ENCODE data around the gene PFKP.
A peak's percentile ranks its signal among the peaks of the same experiment; 100 is the strongest.

Gene PFKP

DNA sequence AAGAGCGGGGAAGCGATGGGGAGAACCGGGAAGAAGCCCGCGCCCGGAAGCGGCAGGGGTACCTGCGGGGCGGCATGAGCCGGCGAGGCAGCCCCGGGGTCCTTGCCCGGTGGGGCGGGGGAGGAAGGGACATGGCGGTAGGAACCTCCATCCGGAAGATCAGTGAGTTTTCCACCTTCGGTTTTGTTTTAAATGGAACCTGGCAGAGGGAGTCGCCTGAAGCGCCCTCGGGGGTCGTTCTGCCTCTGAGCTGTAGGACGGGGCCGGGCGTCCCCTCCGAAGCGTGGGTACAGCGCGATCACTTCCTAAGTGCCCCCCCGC is 471 bp downstream of the PFKP start:
- Mint-ChIP-seq H3K27me3 (no peaks in the 10 kb centered on the region), H3K4me3 (peak overlapping the region; percentile 93), H3K9me3 (no peaks in the 10 kb centered on the region), H3K36me3 (ENCODE audit: insufficient read depth) (peaks cover 8% of the 10 kb centered on the region), H3K27ac (ENCODE audit: low read depth) (peak overlapping the region; percentile 73), H3K4me1 (peaks cover 28% of the 10 kb centered on the region)
- ATAC-seq (replicated peaks; ENCODE audit: extremely low read depth, poor library complexity, severe bottlenecking) (peak; percentile 8), DNase-seq (ENCODE audit: low spot score in 2 of 2) (no peak)

DNA sequence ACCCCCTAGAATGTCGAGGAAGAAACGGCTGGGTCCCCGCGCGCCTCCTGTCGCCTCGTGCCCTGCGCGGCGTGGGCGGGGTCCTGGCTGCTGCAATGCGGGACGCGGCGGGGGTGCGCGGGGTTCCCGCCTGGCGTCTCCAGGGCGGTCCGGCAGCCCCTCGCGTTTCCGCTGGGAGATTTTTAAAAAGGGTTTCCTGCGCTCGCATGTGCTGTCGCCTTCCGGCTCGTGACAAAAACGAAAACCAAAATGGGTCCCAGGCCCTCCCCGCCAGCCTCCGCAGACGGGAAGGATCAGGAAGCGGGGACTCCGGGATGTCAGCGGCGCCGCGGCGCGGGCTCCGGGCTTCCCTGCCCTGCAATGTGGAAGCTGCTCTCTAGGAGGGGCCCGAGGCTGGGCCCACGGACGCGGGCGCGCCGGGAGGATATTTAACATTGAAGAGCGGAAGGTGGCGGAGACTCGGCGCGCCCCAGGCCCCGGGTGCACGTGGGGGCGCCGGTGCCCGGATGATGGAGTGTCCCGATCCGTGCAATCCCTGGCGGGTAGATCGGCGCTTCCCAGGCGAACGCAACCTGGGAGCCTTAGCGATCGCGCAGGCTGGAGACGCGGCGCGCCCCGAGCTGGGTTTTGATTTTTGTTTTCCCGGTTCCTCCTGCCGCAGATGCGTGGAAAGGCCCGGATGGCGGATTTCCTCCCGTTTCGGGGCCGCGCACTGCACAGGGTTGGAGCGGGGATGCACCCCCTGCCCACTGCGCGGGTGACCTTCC is 1.0 kb downstream of the PFKP start:
- peaks cover 8% of the 10 kb centered on the region for H3K36me3 Mint-ChIP-seq (ENCODE audit: insufficient read depth)
- DNase-seq (ENCODE audit: low spot score in 2 of 2) (peak in 1 of 2 donors; percentile 28), ATAC-seq (replicated peaks; ENCODE audit: extremely low read depth, poor library complexity, severe bottlenecking) (peak; percentile 54)
- peak overlapping the region; percentile 73 for H3K27ac Mint-ChIP-seq (ENCODE audit: low read depth)
- peaks cover 32% of the 10 kb centered on the region for H3K4me1 Mint-ChIP-seq
- H3K4me3 Mint-ChIP-seq, result peak overlapping the region; percentile 93
- no peaks in the 10 kb centered on the region for H3K9me3 Mint-ChIP-seq
- no peaks in the 10 kb centered on the region for H3K27me3 Mint-ChIP-seq

DNA sequence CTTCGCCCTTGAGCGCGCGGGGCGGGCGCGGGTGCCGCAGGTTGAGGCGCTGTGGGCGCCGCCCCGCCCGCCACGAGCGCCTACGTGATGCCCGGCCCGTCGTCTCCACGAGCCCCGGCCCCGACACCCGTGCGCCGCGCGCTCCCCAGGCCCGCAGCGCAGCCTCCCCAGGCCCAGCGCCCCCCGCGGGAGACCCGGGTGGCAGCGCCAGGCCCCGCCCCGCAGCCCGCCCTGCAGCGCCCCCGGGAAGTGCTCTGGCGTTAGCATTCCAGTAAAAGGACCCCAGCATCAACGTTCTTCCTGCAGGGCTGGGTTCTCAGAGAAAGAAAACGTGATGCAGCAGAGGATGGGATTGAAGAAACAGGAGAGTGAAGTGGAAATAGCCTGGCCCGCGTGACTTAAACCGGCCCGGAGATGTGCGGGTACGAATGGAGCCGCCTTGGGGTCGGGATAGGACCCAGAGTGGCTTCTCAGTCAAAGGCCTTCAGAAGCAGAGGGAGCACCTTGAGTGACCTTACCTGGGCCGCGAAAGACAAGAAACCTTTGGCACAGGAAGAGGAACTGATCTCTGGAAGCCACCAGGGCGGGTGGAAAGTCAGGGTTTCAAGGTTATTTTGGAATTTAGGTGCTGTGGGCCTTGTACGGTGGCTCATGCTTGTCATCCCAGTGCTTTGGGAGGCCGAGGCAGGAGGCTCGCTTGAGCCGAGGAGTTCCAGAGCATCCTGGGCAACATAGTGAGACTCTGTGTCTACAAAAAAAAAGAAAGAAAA is 1.8 kb downstream of the PFKP start:
- Mint-ChIP-seq H3K27ac (ENCODE audit: low read depth) (peak overlapping the region; percentile 25), H3K4me1 (peaks cover 40% of the 10 kb centered on the region), H3K9me3 (no peaks in the 10 kb centered on the region), H3K27me3 (no peaks in the 10 kb centered on the region), H3K36me3 (ENCODE audit: insufficient read depth) (peaks cover 8% of the 10 kb centered on the region), H3K4me3 (peak overlapping the region; percentile 93)
- no peak for DNase-seq (ENCODE audit: low spot score in 2 of 2)
- peak; percentile 9 for ATAC-seq (replicated peaks; ENCODE audit: extremely low read depth, poor library complexity, severe bottlenecking)

DNA sequence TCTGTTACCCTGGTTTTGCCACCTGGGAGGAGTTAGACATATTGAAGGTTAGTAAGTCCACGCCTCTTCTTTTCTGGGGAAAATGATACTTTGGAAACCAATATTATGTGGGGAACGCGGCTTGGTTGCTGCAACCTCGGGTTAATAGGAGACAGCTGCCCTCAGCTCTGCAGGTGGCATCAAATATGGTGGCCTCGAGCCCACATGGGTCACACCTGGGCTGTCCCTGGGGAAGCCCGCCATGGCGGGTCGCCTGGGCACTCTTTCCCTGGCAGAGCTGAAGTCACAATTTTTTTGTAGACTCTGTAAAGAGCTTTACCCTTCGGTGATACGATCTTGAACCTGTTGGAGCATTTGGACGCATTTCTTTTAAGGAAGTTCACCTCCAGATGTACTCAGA is 2.5 kb downstream of the PFKP start:
- ATAC-seq (replicated peaks; ENCODE audit: extremely low read depth, poor library complexity, severe bottlenecking), result no peak
- Mint-ChIP-seq H3K4me3 (peak overlapping the region; percentile 93), H3K9me3 (no peaks in the 10 kb centered on the region), H3K27me3 (no peaks in the 10 kb centered on the region), H3K27ac (ENCODE audit: low read depth) (no peak overlapping the region), H3K36me3 (ENCODE audit: insufficient read depth) (peaks cover 8% of the 10 kb centered on the region), H3K4me1 (peaks cover 47% of the 10 kb centered on the region)
- DNase-seq (ENCODE audit: low spot score in 2 of 2), result no peak

DNA sequence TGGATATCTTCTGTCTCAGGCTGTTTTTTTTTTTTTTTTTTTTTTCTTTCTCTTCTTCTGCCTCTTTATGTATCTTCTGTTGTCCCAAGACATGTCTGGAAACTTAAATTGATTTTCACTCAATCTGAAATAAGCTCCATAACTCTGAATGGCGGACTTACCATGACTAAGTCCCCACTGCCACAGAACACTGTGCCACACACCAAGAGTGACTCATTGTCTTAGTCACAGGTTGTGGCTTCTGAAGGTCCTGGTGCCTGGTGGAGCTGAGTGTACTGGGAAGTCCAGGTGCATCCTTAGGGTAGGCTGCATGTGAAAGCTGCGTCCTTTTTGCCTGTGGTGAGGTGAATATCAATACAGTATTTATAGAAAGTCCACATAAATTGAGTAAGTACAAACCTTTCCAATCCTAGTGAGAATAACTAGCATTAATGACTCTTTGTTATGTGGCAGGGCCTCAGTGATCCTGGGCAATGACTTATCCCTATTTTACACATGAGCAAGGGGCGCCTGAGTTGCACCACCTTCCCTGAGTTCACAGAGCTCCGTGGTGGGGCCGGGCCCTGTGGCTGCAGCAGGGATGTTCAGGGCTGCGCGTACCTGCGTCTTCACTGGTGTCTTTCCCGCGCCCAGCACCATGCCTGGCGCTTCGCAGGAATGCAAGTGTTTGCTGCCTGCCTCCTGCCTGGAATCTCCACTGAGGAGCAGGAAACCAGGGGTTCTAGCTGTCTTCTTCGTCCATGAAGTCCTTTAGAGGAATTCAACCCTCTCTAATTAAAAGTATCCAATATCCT is 4.3 kb downstream of the PFKP start:
- peaks cover 8% of the 10 kb centered on the region for H3K36me3 Mint-ChIP-seq (ENCODE audit: insufficient read depth)
- H3K4me1 Mint-ChIP-seq, result peaks cover 57% of the 10 kb centered on the region
- no peaks in the 10 kb centered on the region for H3K27me3 Mint-ChIP-seq
- no peaks in the 10 kb centered on the region for H3K9me3 Mint-ChIP-seq
- no peak for DNase-seq (ENCODE audit: low spot score in 2 of 2)
- no peak for ATAC-seq (replicated peaks; ENCODE audit: extremely low read depth, poor library complexity, severe bottlenecking)
- H3K27ac Mint-ChIP-seq (ENCODE audit: low read depth), result peak overlapping the region; percentile 19
- H3K4me3 Mint-ChIP-seq, result no peak overlapping the region

DNA sequence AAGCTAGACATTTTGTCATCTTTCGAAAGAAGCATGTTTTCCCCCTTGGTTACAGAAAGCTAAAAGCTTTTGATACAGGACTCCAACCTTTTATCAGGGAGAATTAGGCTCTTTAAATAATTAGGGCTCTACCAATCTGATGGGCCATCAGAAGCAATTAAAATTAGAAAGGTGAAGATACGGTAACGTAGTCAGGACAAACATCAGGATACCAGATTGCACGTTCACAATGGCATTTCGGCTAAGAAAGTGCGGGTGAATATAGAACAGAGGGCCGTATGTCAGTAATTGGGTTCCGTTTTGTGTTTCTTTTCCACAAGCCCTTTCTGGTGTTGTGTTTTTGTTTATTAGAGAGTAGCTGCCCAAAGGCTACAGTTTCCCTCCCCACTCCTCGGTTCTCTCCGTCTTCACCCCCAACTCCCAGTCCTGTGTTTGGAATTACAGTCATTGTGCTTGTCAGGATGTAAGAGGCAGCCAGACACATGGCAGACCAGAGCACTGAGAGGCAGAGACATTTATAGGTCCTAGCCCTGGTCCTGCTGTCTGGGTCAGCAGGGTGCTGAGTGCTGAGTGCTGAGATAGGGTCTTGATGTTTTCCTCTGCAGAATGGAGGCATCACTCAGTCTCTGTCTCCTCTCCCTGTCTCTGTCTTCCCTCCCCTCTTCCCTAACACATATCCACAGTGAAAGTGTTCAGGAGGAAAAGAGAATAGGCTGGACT is 5.5 kb downstream of the PFKP start:
- Mint-ChIP-seq H3K4me1 (peaks cover 62% of the 10 kb centered on the region), H3K4me3 (no peak overlapping the region), H3K27me3 (no peaks in the 10 kb centered on the region), H3K9me3 (no peaks in the 10 kb centered on the region), H3K27ac (ENCODE audit: low read depth) (no peak overlapping the region), H3K36me3 (ENCODE audit: insufficient read depth) (peaks cover 8% of the 10 kb centered on the region)
- DNase-seq (ENCODE audit: low spot score in 2 of 2) (no peak), ATAC-seq (replicated peaks; ENCODE audit: extremely low read depth, poor library complexity, severe bottlenecking) (no peak)

DNA sequence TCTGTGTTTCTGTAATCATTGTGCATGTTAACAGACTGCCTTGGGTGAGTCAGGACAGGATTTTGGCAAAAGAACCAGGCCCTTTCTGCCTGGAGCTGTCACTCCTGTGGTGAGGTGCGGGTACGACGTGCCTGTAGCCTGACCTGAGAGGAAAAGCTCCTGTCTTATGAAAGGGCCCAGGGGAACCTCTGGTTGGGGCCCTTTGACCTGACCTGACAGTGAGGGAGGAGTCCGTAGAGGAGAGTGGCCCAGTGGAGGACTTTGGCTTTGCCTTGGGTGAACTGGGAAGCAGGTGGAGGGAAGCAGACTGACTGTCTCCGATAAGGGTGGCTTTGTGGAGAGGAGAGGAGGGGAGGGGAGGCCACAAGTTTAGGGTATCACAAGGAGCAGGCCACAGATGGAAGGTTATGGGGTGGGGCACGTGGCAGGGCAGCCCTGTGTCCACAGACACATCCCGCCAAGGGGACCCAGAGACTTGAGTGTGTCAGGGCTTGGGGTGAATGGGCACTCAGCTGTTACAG is 6.9 kb downstream of the PFKP start:
- no peak for ATAC-seq (replicated peaks; ENCODE audit: extremely low read depth, poor library complexity, severe bottlenecking)
- no peak for DNase-seq (ENCODE audit: low spot score in 2 of 2)
- H3K9me3 Mint-ChIP-seq, result no peaks in the 10 kb centered on the region
- peaks cover 5% of the 10 kb centered on the region for H3K36me3 Mint-ChIP-seq (ENCODE audit: insufficient read depth)
- H3K4me1 Mint-ChIP-seq, result peaks cover 66% of the 10 kb centered on the region
- H3K27ac Mint-ChIP-seq (ENCODE audit: low read depth), result no peak overlapping the region
- H3K27me3 Mint-ChIP-seq, result no peaks in the 10 kb centered on the region
- H3K4me3 Mint-ChIP-seq, result no peak overlapping the region

DNA sequence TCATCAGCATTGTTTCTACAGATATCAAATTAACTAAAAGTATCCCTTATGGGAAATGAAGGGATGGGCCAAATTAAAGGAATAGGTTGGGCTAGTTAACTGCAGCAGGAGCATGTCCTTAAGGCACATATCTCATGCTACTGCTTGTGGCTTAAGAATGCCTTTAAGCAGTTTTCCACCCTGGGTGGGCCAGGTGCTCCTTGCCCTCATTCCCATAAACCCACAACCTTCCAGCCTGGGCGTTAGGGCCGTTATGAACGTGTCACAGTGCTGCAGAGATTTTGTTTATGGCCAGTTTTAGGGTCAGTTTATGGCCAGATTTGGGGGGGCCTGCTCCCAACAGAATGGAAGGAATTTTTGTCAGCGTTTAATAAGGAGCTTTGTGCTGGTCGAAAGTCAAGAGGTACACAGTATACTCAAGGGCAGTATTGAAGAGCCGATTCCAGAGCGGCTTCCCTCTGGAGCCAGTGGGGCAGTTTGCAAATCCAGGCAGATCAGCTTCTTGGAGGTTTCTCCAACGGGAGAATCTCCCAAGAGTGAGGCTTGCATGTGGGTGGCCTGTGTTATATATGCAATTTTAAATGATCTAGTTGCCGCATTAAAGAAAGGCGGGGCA is 7.7 kb downstream of the PFKP start:
- ATAC-seq (replicated peaks; ENCODE audit: extremely low read depth, poor library complexity, severe bottlenecking), result no peak
- DNase-seq (ENCODE audit: low spot score in 2 of 2), result no peak
- Mint-ChIP-seq H3K4me3 (no peak overlapping the region), H3K9me3 (no peaks in the 10 kb centered on the region), H3K36me3 (ENCODE audit: insufficient read depth) (peaks cover 6% of the 10 kb centered on the region), H3K27ac (ENCODE audit: low read depth) (no peak overlapping the region), H3K27me3 (no peaks in the 10 kb centered on the region), H3K4me1 (peaks cover 63% of the 10 kb centered on the region)

DNA sequence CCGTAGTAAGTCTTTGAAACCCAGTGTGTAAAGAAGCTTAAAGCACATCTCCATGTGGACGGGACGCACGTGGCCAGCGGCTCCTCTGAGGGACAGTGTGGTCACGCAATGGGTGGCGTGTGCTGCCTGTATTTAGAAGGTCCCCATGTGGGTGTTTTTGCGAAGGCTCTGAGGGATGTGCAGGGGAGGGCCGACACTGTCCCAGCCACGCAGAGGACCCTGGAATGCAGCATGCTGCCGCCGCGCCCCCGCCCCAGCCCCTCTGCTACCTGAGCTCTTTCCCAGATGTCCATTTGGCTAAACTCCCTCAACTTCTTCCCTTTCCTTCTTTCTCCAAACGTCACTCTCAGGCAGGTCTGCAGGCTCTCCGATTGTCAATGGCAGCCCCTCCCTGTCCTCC is 8.8 kb downstream of the PFKP start:
- peaks cover 64% of the 10 kb centered on the region for H3K4me1 Mint-ChIP-seq
- no peak overlapping the region for H3K27ac Mint-ChIP-seq (ENCODE audit: low read depth)
- no peaks in the 10 kb centered on the region for H3K27me3 Mint-ChIP-seq
- peaks cover 6% of the 10 kb centered on the region for H3K36me3 Mint-ChIP-seq (ENCODE audit: insufficient read depth)
- H3K4me3 Mint-ChIP-seq, result no peak overlapping the region
- no peak for DNase-seq (ENCODE audit: low spot score in 2 of 2)
- no peaks in the 10 kb centered on the region for H3K9me3 Mint-ChIP-seq
- no peak for ATAC-seq (replicated peaks; ENCODE audit: extremely low read depth, poor library complexity, severe bottlenecking)

DNA sequence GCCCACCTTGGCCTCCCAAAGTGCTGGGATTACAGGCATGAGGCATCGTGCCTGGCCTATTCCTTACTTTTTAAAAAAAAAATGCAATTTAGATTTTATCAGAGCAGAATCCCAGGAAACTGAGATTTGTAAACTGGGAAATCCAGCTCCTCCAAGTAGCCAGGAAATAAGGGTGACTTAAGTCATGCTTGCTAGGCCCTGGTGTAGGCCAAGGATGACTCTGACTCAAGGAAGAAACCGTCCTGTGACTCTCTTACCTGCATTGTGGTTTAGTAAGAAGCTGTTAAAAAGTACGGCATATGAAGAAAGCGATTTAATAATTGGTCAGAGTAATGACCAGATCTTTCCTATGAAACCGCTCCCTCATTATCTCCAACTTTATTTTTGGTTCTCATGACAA is 10.2 kb downstream of the PFKP start:
- DNase-seq (ENCODE audit: low spot score in 2 of 2) (no peak), ATAC-seq (replicated peaks; ENCODE audit: extremely low read depth, poor library complexity, severe bottlenecking) (no peak)
- Mint-ChIP-seq H3K9me3 (no peaks in the 10 kb centered on the region), H3K4me1 (peaks cover 56% of the 10 kb centered on the region), H3K27me3 (no peaks in the 10 kb centered on the region), H3K36me3 (ENCODE audit: insufficient read depth) (peaks cover 5% of the 10 kb centered on the region), H3K4me3 (no peak overlapping the region), H3K27ac (ENCODE audit: low read depth) (no peak overlapping the region)

DNA sequence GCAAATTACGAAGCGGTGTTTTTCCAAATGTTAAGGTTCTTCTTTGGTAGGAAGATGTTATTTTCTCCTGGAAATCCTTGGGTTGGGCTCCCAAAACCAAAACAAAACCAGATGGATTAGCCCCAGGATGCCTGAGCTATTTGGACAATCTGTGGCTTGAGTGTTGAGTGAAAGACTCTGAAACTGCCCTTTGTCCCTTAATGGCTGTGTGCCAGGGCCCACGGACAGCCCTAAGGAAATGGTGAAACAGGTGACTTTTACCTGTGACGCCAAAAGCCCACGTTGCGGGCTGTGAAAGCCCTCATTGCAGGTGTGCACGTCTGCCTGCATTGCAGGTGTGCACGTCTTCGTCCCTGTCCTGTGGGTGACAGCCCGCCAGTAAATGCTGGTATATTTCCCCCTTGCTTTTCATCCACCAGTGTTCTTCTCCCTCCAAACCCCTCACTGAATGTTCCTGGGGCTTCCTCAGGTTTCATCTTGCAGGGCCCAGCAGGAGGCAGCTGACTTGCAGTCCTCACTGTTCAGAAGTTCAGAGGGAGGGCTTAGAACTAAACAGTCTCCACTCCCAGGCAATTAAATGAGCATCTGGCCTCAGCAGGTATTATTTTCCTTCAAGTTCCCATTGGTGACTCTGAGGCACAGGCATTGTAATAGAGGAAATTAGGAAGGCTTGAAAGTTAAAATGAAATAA is 10.7 kb downstream of the PFKP start:
- Mint-ChIP-seq H3K36me3 (ENCODE audit: insufficient read depth) (peaks cover 8% of the 10 kb centered on the region), H3K4me3 (no peak overlapping the region), H3K27me3 (no peaks in the 10 kb centered on the region), H3K9me3 (no peaks in the 10 kb centered on the region), H3K4me1 (peaks cover 50% of the 10 kb centered on the region), H3K27ac (ENCODE audit: low read depth) (no peak overlapping the region)
- ATAC-seq (replicated peaks; ENCODE audit: extremely low read depth, poor library complexity, severe bottlenecking), result no peak
- DNase-seq (ENCODE audit: low spot score in 2 of 2), result no peak
